ENCODE data around the gene ORM1. TPM values are rescaled to one million over a fixed set of nuclear protein-coding genes. Genes with fewer than 3 reads are reported as not detected.
A peak's percentile ranks its signal among the peaks of the same experiment; 100 is the strongest.

Gene ORM1
- total RNA-seq, 1 experiment from 2014 or later = 4.4 TPM

DNA sequence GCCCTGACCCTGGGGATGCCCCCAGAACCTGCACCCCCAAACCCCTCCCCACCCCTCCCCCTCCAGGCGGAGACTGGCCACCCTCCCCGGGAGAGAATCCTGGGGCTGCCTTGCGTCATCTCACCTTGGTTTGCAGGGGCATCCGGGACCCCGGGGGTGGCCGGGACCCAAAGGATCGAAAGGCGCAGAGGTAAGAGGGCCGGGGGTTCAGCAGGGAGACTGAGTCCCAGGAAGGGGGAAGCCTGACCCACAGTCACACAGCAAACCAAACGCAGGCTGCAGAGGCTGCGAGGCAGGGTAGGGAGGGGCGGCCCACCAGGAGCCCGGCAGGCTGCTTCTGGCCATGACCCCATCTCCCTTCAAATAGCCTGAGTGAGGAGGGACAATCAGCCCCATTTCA lies 33.8 kb upstream of the ORM1 start:
- Histone ChIP-seq H3K23ac (ENCODE audit: insufficient read length, low read depth, low read length) (no peak overlapping the region), H2BK120ac (ENCODE audit: low read depth, low read length, poor library complexity, severe bottlenecking) (no peak overlapping the region), H2BK12ac (ENCODE audit: insufficient read length, low read depth, low read length) (no peak overlapping the region), H3K4me2 (ENCODE audit: insufficient read depth, insufficient read length, low read length) (no peak overlapping the region), H4K5ac (ENCODE audit: insufficient read length, low read depth, low read length) (no peak overlapping the region), H2AK5ac (ENCODE audit: insufficient read length, low read length) (no peak overlapping the region), H3K4me1 (ENCODE audit: insufficient read depth, low read length) (0 out of 2 replicates have a peak, but pooled peaks cover 3% of the 10 kb centered on the region), H4K20me1 (ENCODE audit: control insufficient read depth, insufficient read depth, insufficient read length) (no peaks in the 10 kb centered on the region), H3K79me1 (ENCODE audit: insufficient read depth, low read depth, low read length, poor library complexity, severe bottlenecking) (no peaks in the 10 kb centered on the region), H2AFZ (ENCODE audit: low read length) (no peak overlapping the region), H3K56ac (ENCODE audit: insufficient read length, low read depth, low read length) (no peak overlapping the region), H2BK5ac (ENCODE audit: insufficient read length, low read length) (no peak overlapping the region), H3K14ac (ENCODE audit: insufficient read depth, low read length) (no peak overlapping the region), H2BK15ac (ENCODE audit: low read depth, low read length) (no peak overlapping the region), H3K18ac (ENCODE audit: insufficient read length, low read depth, low read length) (no peak overlapping the region), H3K23me2 (ENCODE audit: insufficient read length, low read depth, low read length, poor library complexity, severe bottlenecking) (no peaks in the 10 kb centered on the region), H4K8ac (replicated peaks; ENCODE audit: insufficient read length, low read depth, low read length) (no peak overlapping the region), H3T11ph (ENCODE audit: low read length) (no peak overlapping the region), H4K91ac (ENCODE audit: insufficient read length, low read depth, low read length) (no peak overlapping the region), H3K9ac (ENCODE audit: extremely low read depth, insufficient read length, low read length) (no peak overlapping the region), H3K4ac (ENCODE audit: low read depth, low read length) (no peak overlapping the region), H3K79me2 (ENCODE audit: insufficient read depth, low read length) (no peaks in the 10 kb centered on the region), H3K27ac (ENCODE audit: insufficient read length, low read depth, low read length) (no peak overlapping the region), H2BK20ac (ENCODE audit: low read depth, low read length, poor library complexity, severe bottlenecking) (no peak overlapping the region), H3K9me3 (ENCODE audit: control insufficient read depth, low read depth, low read length) (no peaks in the 10 kb centered on the region), H3K27me3 (ENCODE audit: insufficient read depth, low read length) (no peaks in the 10 kb centered on the region)
- Mint-ChIP-seq H3K27ac (no peak overlapping the region), H3K9me3 (no peaks in the 10 kb centered on the region; a peak in 2 of 5 replicates), H3K4me3 (no peak overlapping the region), H3K27me3 (ENCODE audit: low read depth) (no peaks in the 10 kb centered on the region), H3K36me3 (ENCODE audit: insufficient read depth in 1 of 3, low read depth in 3 of 3) (peaks cover 9 to 22% (median 15%) of the 10 kb centered on the region in 3 experiments), H3K4me1 (peaks cover 14 to 29% of the 10 kb centered on the region in 2 experiments)
- peak; percentile 24 for DNase-seq
- TF ChIP-seq, protein P1, sequence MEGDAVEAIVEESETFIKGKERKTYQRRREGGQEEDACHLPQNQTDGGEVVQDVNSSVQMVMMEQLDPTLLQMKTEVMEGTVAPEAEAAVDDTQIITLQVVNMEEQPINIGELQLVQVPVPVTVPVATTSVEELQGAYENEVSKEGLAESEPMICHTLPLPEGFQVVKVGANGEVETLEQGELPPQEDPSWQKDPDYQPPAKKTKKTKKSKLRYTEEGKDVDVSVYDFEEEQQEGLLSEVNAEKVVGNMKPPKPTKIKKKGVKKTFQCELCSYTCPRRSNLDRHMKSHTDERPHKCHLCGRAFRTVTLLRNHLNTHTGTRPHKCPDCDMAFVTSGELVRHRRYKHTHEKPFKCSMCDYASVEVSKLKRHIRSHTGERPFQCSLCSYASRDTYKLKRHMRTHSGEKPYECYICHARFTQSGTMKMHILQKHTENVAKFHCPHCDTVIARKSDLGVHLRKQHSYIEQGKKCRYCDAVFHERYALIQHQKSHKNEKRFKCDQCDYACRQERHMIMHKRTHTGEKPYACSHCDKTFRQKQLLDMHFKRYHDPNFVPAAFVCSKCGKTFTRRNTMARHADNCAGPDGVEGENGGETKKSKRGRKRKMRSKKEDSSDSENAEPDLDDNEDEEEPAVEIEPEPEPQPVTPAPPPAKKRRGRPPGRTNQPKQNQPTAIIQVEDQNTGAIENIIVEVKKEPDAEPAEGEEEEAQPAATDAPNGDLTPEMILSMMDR (conservative IDR thresholded peaks at IDR 0.05) = no peak
- no CpG with 5 or more reads among the region's 13 CpGs for WGBS (ENCODE audit: extremely low coverage, insufficient read length, low lambda C conversion rate)
